Thoracic aorta (tissue), 2 donors: ENCODE data around the gene ERGIC3. TPM values are rescaled to one million over a fixed set of nuclear protein-coding genes. Genes with fewer than 3 reads are reported as not detected.
"Not testable (repeated sequence)": the region's sequence is repeated elsewhere in the genome, so short reads cannot be mapped to it uniquely, and the experiment has no call there.

Experiments used
- ATAC-seq: fragments of 150-250 bp; one replicate; pipeline ENCODE4 v1.8.0; 2017; ENCODE audit warnings: low read depth; ENCODE audit not compliant: insufficient number of reproducible peaks, low FRiP score
- DNase-seq: peaks from one replicate; pipeline ENCODE4 v3.0.0-alpha.2; 2020; ENCODE audit warnings: low spot score
- H3K27ac ChIP-seq, 2 donors: fragments of 200-600 bp; sonication (generic); 1 replicate in 1 of 2; 2 replicates in 1 of 2; pipeline ENCODE4 v1.5.1; 2016; ENCODE audit warnings: mild to moderate bottlenecking in 2 of 2, moderate library complexity in 2 of 2
- H3K27me3 ChIP-seq: fragments of 200-600 bp; sonication (generic); replicated peaks from 2 replicates; pipeline ENCODE4 v1.6.0; 2016; ENCODE audit warnings: mild to moderate bottlenecking; ENCODE audit not compliant: insufficient read depth
- H3K36me3 ChIP-seq: fragments of 200-600 bp; sonication (generic); one replicate; pipeline ENCODE4 v1.5.1; 2016
- H3K4me1 ChIP-seq, 2 donors: fragments of 200-600 bp; sonication (generic); 1 replicate in 1 of 2; 2 replicates in 1 of 2; pipeline versions ENCODE4 v1.5.1 to v1.6.0; 2016; ENCODE audit warnings: low read depth in 2 of 2, mild to moderate bottlenecking in 1 of 2; ENCODE audit not compliant: control insufficient read depth in 1 of 2
- H3K4me3 ChIP-seq: fragments of 200-600 bp; sonication (generic); 2 replicates; pipeline ENCODE4 v1.5.1; 2016; ENCODE audit warnings: mild to moderate bottlenecking
- H3K9me3 ChIP-seq: fragments of 200-600 bp; sonication (generic); 2 replicates; pipeline ENCODE4 v1.5.1; 2016
- CTCF ChIP-seq: fragments of 200-600 bp; sonication (generic); IDR thresholded peaks from one replicate; pipeline ENCODE4 v1.5.1; 2019; ENCODE audit warnings: antibody characterized with exemption
- total RNA-seq, 2 donors: library from RNA; depleted of rRNA; stranded (reverse); fragments of >200 nt; gene quantifications; one replicate each; pipeline versions ENCODE4 v1.1.0 to v1.2.3, GENCODE V29; 2016

Gene ERGIC3
- total RNA-seq, 2 donors from 2014 or later: 119 to 188 TPM

GRCh38 chr20:35539756-35540212 is 2.1 kb upstream of the ERGIC3 start:
- peaks cover 6 to 10% of the 10 kb centered on the region in 2 donors for H3K4me1 ChIP-seq
- DNase-seq (no peak), ATAC-seq (no peak)

GRCh38 chr20:35541118-35541782 is 628 bp upstream of the ERGIC3 start:
- H3K36me3 ChIP-seq: peaks cover 3% of the 10 kb centered on the region
- no peaks in the 10 kb centered on the region for H3K9me3 ChIP-seq
- H3K27me3 ChIP-seq: no peaks in the 10 kb centered on the region
- DNase-seq: no peak
- H3K4me1 ChIP-seq: peaks cover 6 to 10% of the 10 kb centered on the region in 2 donors
- H3K27ac ChIP-seq: no peak overlapping the region
- TF ChIP-seq CTCF: no peak
- H3K4me3 ChIP-seq: peak overlapping the region; percentile 89
- no peak for ATAC-seq

More at GRCh38 chr20:35539756-35540212, 2.1 kb upstream of the ERGIC3 start:
- Histone ChIP-seq H3K4me3 (no peak overlapping the region), H3K9me3 (no peaks in the 10 kb centered on the region), H3K27me3 (no peaks in the 10 kb centered on the region), H3K36me3 (peaks cover 3% of the 10 kb centered on the region), H3K27ac (no peak overlapping the region)
- no peak for TF ChIP-seq CTCF

- DNase-seq: no peak
- no peak for ATAC-seq
- Histone ChIP-seq H3K27ac (no peak overlapping the region), H3K27me3 (no peaks in the 10 kb centered on the region), H3K36me3 (peaks cover 4% of the 10 kb centered on the region), H3K4me3 (no peak overlapping the region), H3K4me1 (peaks cover 6 to 10% of the 10 kb centered on the region in 2 donors), H3K9me3 (no peaks in the 10 kb centered on the region)
- TF ChIP-seq CTCF: no peak
Measured at GRCh38 chr20:35542990-35543389, 1.1 kb downstream of the ERGIC3 start.

- DNase-seq: no peak
- H3K27ac ChIP-seq: no peak overlapping the region
- H3K4me3 ChIP-seq: no peak overlapping the region
- H3K27me3 ChIP-seq: no peaks in the 10 kb centered on the region
- TF ChIP-seq CTCF: no peak
- peaks cover 6 to 10% of the 10 kb centered on the region in 2 donors for H3K4me1 ChIP-seq
- ATAC-seq: no peak
- H3K36me3 ChIP-seq: peaks cover 13% of the 10 kb centered on the region
- no peaks in the 10 kb centered on the region for H3K9me3 ChIP-seq
Measured at GRCh38 chr20:35544436-35544835, 2.6 kb downstream of the ERGIC3 start.

- H3K36me3 ChIP-seq: peaks cover 13% of the 10 kb centered on the region
- H3K27ac ChIP-seq, DNase-seq, ATAC-seq, H3K4me3 ChIP-seq, H3K27me3 ChIP-seq, H3K9me3 ChIP-seq: not testable (repeated sequence)
- H3K4me1 ChIP-seq: peaks cover 6 to 10% of the 10 kb centered on the region in 2 donors
Measured at GRCh38 chr20:35544941-35545340, 3.1 kb downstream of the ERGIC3 start.
